ENCODE measurements around the gene THOP1. TPM values are rescaled to one million over a fixed set of nuclear protein-coding genes. Genes with fewer than 3 reads are reported as not detected.
"Not testable (repeated sequence)": the region's sequence is repeated elsewhere in the genome, so short reads cannot be mapped to it uniquely, and the experiment has no call there.

Gene THOP1
- total RNA-seq, 1 experiment from 2014 or later = 85.9 TPM

- no peak overlapping the region for H3K27ac Mint-ChIP-seq (ENCODE audit: unreplicated experiment)
- intact Hi-C loops (cut with micrococcal nuclease; ENCODE audit: unreplicated experiment) = no loop called here
- DNase-seq = no peak
- no TSS peak for BruUV-seq (replicated peaks)
- CTCF ChIA-PET = no interaction called here
- peaks cover 30% of the 10 kb centered on the region for H3K36me3 Mint-ChIP-seq (ENCODE audit: insufficient read depth, unreplicated experiment)
- H3K27me3 Mint-ChIP-seq (ENCODE audit: unreplicated experiment) = no peaks in the 10 kb centered on the region
- no peak for TF ChIP-seq CTCF (IDR thresholded peaks at IDR 0.05; ENCODE audit: unreplicated experiment)
- no peak overlapping the region for H3K4me3 Mint-ChIP-seq (ENCODE audit: low read depth, unreplicated experiment)
- no peaks in the 10 kb centered on the region for H3K9me3 Mint-ChIP-seq (ENCODE audit: low read depth, unreplicated experiment)
- no peaks in the 10 kb centered on the region for H3K4me1 Mint-ChIP-seq (ENCODE audit: low read depth, unreplicated experiment)
These were observed 4.9 kb downstream of the THOP1 start for GRCh38 chr19:2790194-2790556.

DNA sequence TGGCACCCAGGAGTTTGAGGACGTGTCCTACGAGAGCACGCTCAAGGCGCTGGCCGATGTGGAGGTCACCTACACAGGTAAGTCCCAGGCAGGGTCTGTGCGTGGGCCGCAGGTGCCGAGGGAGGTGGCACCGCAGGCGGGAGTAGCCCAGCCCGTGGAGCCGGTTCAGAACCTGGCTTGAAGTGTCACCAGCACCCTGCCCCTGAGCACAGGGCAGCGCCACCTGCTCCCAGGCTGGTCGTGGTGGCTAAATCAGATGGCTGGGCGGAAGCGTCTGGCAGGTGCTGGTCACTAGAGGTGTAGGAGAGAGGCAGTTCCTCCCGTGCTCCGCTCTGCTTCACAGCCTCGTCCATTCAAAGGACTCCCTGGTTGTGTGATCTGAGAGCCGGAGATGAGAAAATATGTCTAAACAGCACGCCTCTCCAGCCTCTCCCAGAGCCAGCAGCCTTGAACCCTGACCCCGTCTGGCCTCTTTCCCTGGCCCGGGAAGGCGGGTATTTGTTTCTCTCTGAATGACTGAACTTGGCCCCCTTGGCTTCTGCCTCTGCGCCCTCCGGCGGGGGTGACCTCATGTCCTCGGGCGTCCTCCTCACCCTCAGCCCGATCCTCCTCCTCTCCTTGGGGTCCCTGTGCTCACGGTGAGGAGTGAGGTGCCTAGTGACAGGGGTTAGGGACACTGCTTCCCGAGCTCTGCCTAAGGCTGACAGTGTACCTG is 5.4 kb downstream of the THOP1 start:
- Mint-ChIP-seq H3K4me1 (ENCODE audit: low read depth, unreplicated experiment) (no peaks in the 10 kb centered on the region), H3K9me3 (ENCODE audit: low read depth, unreplicated experiment) (no peaks in the 10 kb centered on the region), H3K4me3 (ENCODE audit: low read depth, unreplicated experiment) (no peak overlapping the region), H3K27me3 (ENCODE audit: unreplicated experiment) (no peaks in the 10 kb centered on the region), H3K27ac (ENCODE audit: unreplicated experiment) (no peak overlapping the region), H3K36me3 (ENCODE audit: insufficient read depth, unreplicated experiment) (peaks cover 26% of the 10 kb centered on the region)
- BruUV-seq (replicated peaks) = no TSS peak
- CTCF ChIA-PET = no interaction called here
- no peak for TF ChIP-seq CTCF (IDR thresholded peaks at IDR 0.05; ENCODE audit: unreplicated experiment)
- DNase-seq = no peak
- intact Hi-C loops (cut with micrococcal nuclease; ENCODE audit: unreplicated experiment) = no loop called here

GRCh38 chr19:2791440-2791839 is 6.1 kb downstream of the THOP1 start:
- Mint-ChIP-seq H3K27ac (ENCODE audit: unreplicated experiment) (no peak overlapping the region), H3K9me3 (ENCODE audit: low read depth, unreplicated experiment) (no peaks in the 10 kb centered on the region), H3K4me1 (ENCODE audit: low read depth, unreplicated experiment) (no peaks in the 10 kb centered on the region), H3K4me3 (ENCODE audit: low read depth, unreplicated experiment) (no peak overlapping the region), H3K36me3 (ENCODE audit: insufficient read depth, unreplicated experiment) (peaks cover 23% of the 10 kb centered on the region), H3K27me3 (ENCODE audit: unreplicated experiment) (no peaks in the 10 kb centered on the region)
- BruUV-seq (replicated peaks) = no TSS peak
- no peak for TF ChIP-seq CTCF (IDR thresholded peaks at IDR 0.05; ENCODE audit: unreplicated experiment)
- CTCF ChIA-PET = no interaction called here
- no peak for DNase-seq
- intact Hi-C loops (cut with micrococcal nuclease; ENCODE audit: unreplicated experiment) = no loop called here

GRCh38 chr19:2791876-2792275 is 6.6 kb downstream of the THOP1 start:
- Mint-ChIP-seq H3K9me3 (ENCODE audit: low read depth, unreplicated experiment) (no peaks in the 10 kb centered on the region), H3K27me3 (ENCODE audit: unreplicated experiment) (no peaks in the 10 kb centered on the region), H3K36me3 (ENCODE audit: insufficient read depth, unreplicated experiment) (peaks cover 22% of the 10 kb centered on the region), H3K4me3 (ENCODE audit: low read depth, unreplicated experiment) (no peak overlapping the region), H3K4me1 (ENCODE audit: low read depth, unreplicated experiment) (no peaks in the 10 kb centered on the region), H3K27ac (ENCODE audit: unreplicated experiment) (no peak overlapping the region)
- CTCF ChIA-PET = no interaction called here
- intact Hi-C loops (cut with micrococcal nuclease; ENCODE audit: unreplicated experiment) = no loop called here
- TF ChIP-seq CTCF (IDR thresholded peaks at IDR 0.05; ENCODE audit: unreplicated experiment) = no peak
- DNase-seq = no peak
- no TSS peak for BruUV-seq (replicated peaks)

GRCh38 chr19:2792666-2793065 is 7.4 kb downstream of the THOP1 start:
- H3K4me1 Mint-ChIP-seq (ENCODE audit: low read depth, unreplicated experiment); BruUV-seq (replicated peaks); H3K9me3 Mint-ChIP-seq (ENCODE audit: low read depth, unreplicated experiment); H3K27ac Mint-ChIP-seq (ENCODE audit: unreplicated experiment); intact Hi-C loops (cut with micrococcal nuclease; ENCODE audit: unreplicated experiment); DNase-seq; H3K4me3 Mint-ChIP-seq (ENCODE audit: low read depth, unreplicated experiment); H3K27me3 Mint-ChIP-seq (ENCODE audit: unreplicated experiment); CTCF ChIA-PET: not testable (repeated sequence)
- H3K36me3 Mint-ChIP-seq (ENCODE audit: insufficient read depth, unreplicated experiment) = peaks cover 22% of the 10 kb centered on the region
